Endothelial cell (in vitro differentiated cells): Measurements from ENCODE around the gene PHLDB2. TPM values are rescaled to one million over a fixed set of nuclear protein-coding genes. Genes with fewer than 3 reads are reported as not detected.

Experiments used
- DNase-seq: peaks from one replicate; pipeline ENCODE4 v3.0.0; 2021; ENCODE audit warnings: low spot score
- H3K27ac Mint-ChIP-seq: one replicate; pipeline ENCODE4 v1.8.0; 2021; ENCODE audit warnings: mixed read lengths, inconsistent platforms; ENCODE audit not compliant: unreplicated experiment
- H3K27me3 Mint-ChIP-seq: one replicate; pipeline ENCODE4 v1.8.0; 2021; ENCODE audit warnings: mild to moderate bottlenecking, moderate library complexity, mixed read lengths, inconsistent platforms; ENCODE audit not compliant: unreplicated experiment
- H3K36me3 Mint-ChIP-seq: one replicate; pipeline ENCODE4 v1.8.0; 2021; ENCODE audit warnings: mild to moderate bottlenecking, low read depth, mixed read lengths, inconsistent platforms; ENCODE audit not compliant: unreplicated experiment
- H3K4me1 Mint-ChIP-seq: one replicate; pipeline ENCODE4 v1.8.0; 2021; ENCODE audit warnings: mild to moderate bottlenecking, mixed read lengths, inconsistent platforms; ENCODE audit not compliant: unreplicated experiment
- H3K4me3 Mint-ChIP-seq: one replicate; pipeline ENCODE4 v1.8.0; 2021; ENCODE audit warnings: mild to moderate bottlenecking, mixed read lengths, inconsistent platforms; ENCODE audit not compliant: unreplicated experiment
- H3K9me3 Mint-ChIP-seq: one replicate; pipeline ENCODE4 v1.8.0; 2021; ENCODE audit warnings: mixed read lengths, inconsistent platforms; ENCODE audit not compliant: unreplicated experiment
- CTCF ChIP-seq: fragments of 200-600 bp; sonication (generic); IDR thresholded peaks from one replicate; pipeline ENCODE4 v1.5.0; 2021; ENCODE audit warnings: antibody characterized with exemption; ENCODE audit not compliant: unreplicated experiment
- total RNA-seq: library from RNA; stranded (reverse); fragmentation: NEBNext Ultra II Directional; extraction: Animal tissue kit (Norgen Biotek cat#: 25700); gene quantifications from one replicate; pipeline ENCODE4 v1.2.1, GENCODE V29; 2021; ENCODE audit not compliant: unreplicated experiment

Gene PHLDB2
- total RNA-seq, 1 donor from 2014 or later, result 47.8 TPM

- H3K27me3 Mint-ChIP-seq, result no peaks in the 10 kb centered on the region
- no peak for DNase-seq
- no peak overlapping the region for H3K4me3 Mint-ChIP-seq
- no peaks in the 10 kb centered on the region for H3K36me3 Mint-ChIP-seq
- no peak overlapping the region for H3K27ac Mint-ChIP-seq
- H3K9me3 Mint-ChIP-seq, result no peaks in the 10 kb centered on the region
- no peak for TF ChIP-seq CTCF
- peaks cover 22% of the 10 kb centered on the region for H3K4me1 Mint-ChIP-seq
Measured at GRCh38 chr3:111829023-111829422, 30.0 kb upstream of the PHLDB2 start.

GRCh38 chr3:111831840-111832239 lies 27.2 kb upstream of the PHLDB2 start:
- no peak for DNase-seq
- Mint-ChIP-seq H3K4me1 (peaks cover 6% of the 10 kb centered on the region), H3K27ac (no peak overlapping the region), H3K4me3 (no peak overlapping the region), H3K9me3 (no peaks in the 10 kb centered on the region), H3K36me3 (no peaks in the 10 kb centered on the region), H3K27me3 (no peaks in the 10 kb centered on the region)
- TF ChIP-seq CTCF, result no peak

GRCh38 chr3:111837112-111837511 lies 22.0 kb upstream of the PHLDB2 start:
- Mint-ChIP-seq H3K27ac (no peak overlapping the region), H3K4me1 (no peaks in the 10 kb centered on the region), H3K9me3 (no peaks in the 10 kb centered on the region), H3K36me3 (no peaks in the 10 kb centered on the region), H3K27me3 (no peaks in the 10 kb centered on the region), H3K4me3 (no peak overlapping the region)
- DNase-seq, result no peak
- TF ChIP-seq CTCF, result no peak

- H3K4me3 Mint-ChIP-seq, result no peak overlapping the region
- H3K4me1 Mint-ChIP-seq, result no peaks in the 10 kb centered on the region
- DNase-seq, result no peak
- TF ChIP-seq CTCF, result no peak
- H3K27me3 Mint-ChIP-seq, result no peaks in the 10 kb centered on the region
- no peaks in the 10 kb centered on the region for H3K36me3 Mint-ChIP-seq
- H3K9me3 Mint-ChIP-seq, result no peaks in the 10 kb centered on the region
- no peak overlapping the region for H3K27ac Mint-ChIP-seq
Measured at GRCh38 chr3:111838133-111838532, 20.9 kb upstream of the PHLDB2 start.

- Mint-ChIP-seq H3K36me3 (no peaks in the 10 kb centered on the region), H3K4me1 (peaks cover 27% of the 10 kb centered on the region), H3K9me3 (no peaks in the 10 kb centered on the region), H3K27ac (no peak overlapping the region), H3K4me3 (no peak overlapping the region), H3K27me3 (peaks cover 2% of the 10 kb centered on the region)
- no peak for DNase-seq
- TF ChIP-seq CTCF, result no peak
Measured at GRCh38 chr3:111846039-111846438, 13.0 kb upstream of the PHLDB2 start.
